ENCODE results near the gene SSX7.
"Not testable (repeated sequence)": the region's sequence is repeated elsewhere in the genome, so short reads cannot be mapped to it uniquely, and the experiment has no call there.

Gene SSX7, protein sequence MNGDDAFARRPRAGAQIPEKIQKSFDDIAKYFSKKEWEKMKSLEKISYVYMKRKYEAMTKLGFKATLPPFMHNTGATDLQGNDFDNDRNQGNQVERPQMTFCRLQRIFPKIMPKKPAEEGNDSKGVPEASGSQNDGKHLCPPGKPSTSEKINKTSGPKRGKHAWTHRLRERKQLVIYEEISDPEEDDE

GRCh38 chrX:52654800-52655199 lies at the start of gene SSX7:
Gene SSX7 (minus strand): TSS chrX:52654900. CDS start chrX:52653472, 1,428 bp downstream.
- not testable (repeated sequence) for DNase-seq

GRCh38 chrX:52692034-52692433 lies 37.3 kb upstream of the SSX7 start:
- DNase-seq, result not testable (repeated sequence)

GRCh38 chrX:52662218-52662617 lies 7.5 kb upstream of the SSX7 start:
- DNase-seq, result not testable (repeated sequence)

GRCh38 chrX:52655475-52655874 lies 775 bp upstream of the SSX7 start:
- DNase-seq, result not testable (repeated sequence)

DNA sequence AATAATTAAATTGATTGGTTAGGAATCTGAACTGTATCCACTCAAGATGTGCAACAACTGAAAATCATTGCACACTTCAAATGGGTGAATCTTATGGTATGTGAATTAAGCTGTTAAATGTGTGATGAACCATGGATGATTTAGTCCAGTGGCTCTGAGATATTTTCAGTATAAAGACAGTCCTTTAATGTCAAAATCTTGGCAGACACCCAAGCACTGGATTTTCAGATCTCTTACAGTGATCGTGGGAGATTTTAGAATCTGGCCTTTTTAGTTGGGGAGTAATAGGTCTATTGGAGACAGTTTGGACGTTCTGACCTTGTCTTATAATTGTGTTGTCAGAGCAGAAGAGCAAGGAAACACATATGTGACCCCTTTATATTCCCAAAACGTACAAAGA lies 4.0 kb downstream of the SSX7 start:
- DNase-seq, result not testable (repeated sequence)

GRCh38 chrX:52648956-52649355 lies 5.7 kb downstream of the SSX7 start:
- not testable (repeated sequence) for DNase-seq

DNA sequence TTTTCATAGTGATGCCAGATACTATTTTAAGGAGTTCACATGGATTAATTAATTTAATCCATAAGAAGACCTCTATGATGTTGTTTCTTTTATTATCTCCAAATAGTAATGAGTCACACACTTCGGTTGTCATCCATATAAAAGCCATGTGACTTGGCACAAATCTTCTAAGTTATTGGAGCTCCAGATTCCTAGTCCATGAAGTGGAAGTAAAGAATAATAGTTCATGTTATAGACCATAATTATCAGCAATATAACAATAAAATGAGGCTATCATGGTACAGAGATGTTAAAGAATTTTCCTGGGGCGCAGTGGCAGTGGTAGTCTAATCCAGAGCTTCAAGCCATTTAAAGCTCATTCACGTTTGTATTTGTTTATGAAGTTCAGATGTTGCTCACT lies 26.2 kb downstream of the SSX7 start:
- DNase-seq, result not testable (repeated sequence)

- not testable (repeated sequence) for DNase-seq
These were observed 34.0 kb downstream of the SSX7 start for GRCh38 chrX:52620661-52621060.

DNA sequence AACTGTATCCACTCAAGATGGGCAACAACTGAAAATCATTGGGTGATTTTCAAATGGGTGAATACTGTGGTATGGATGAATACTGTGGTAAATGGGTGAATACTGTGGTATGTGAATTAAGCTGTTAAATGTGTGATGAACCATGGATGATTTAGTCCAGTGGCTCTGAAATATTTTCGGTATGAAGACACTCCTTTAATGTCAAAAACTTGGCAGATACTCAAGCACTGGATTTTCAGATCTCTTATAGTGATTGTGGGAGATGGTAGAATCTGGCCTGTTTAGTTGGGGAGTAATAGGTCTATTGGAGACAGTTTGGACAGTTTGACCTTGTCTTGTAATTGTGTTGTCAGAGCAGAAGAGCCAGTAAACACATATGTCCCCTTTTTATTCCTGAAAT lies 45.7 kb downstream of the SSX7 start:
- no peak for DNase-seq

- not testable (repeated sequence) for DNase-seq
These were observed 51.5 kb downstream of the SSX7 start for GRCh38 chrX:52603151-52603550.

GRCh38 chrX:52598886-52599285 lies 55.8 kb downstream of the SSX7 start:
- DNase-seq, result no peak

DNA sequence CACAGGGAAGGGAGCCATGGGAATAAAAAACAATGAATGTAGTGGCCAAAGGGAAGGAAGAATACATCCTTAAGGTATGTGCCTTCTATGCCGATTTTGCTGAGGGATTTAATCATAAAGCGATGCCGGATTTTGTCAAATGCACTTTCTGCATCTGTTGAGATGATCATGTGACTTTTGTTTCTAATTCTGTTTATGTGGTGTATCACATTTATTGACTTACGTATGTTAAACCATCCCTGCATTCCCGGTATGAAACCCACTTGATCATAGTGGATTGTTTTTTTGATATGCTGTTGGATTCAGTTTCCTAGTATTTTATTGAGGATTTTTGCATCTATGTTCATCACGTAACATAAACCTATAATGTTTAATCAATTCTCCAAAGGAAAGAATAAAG lies 60.0 kb downstream of the SSX7 start:
- DNase-seq, result no peak

Measured in NCI-H187 treated with DMSO at 0.1 percent for 48 hours (cell line).